ENCODE measurements around the gene SKAP2. TPM values are rescaled to one million over a fixed set of nuclear protein-coding genes. Genes with fewer than 3 reads are reported as not detected.
A peak's percentile ranks its signal among the peaks of the same experiment; 100 is the strongest.

Gene SKAP2
- total and polyA plus RNA-seq, 2 of the 13 experiments (the other 11 are each of a cell fraction or from before 2014, with no cell fraction given): 3.6 to 12.9 TPM

- TF ChIP-seq, protein P1, sequence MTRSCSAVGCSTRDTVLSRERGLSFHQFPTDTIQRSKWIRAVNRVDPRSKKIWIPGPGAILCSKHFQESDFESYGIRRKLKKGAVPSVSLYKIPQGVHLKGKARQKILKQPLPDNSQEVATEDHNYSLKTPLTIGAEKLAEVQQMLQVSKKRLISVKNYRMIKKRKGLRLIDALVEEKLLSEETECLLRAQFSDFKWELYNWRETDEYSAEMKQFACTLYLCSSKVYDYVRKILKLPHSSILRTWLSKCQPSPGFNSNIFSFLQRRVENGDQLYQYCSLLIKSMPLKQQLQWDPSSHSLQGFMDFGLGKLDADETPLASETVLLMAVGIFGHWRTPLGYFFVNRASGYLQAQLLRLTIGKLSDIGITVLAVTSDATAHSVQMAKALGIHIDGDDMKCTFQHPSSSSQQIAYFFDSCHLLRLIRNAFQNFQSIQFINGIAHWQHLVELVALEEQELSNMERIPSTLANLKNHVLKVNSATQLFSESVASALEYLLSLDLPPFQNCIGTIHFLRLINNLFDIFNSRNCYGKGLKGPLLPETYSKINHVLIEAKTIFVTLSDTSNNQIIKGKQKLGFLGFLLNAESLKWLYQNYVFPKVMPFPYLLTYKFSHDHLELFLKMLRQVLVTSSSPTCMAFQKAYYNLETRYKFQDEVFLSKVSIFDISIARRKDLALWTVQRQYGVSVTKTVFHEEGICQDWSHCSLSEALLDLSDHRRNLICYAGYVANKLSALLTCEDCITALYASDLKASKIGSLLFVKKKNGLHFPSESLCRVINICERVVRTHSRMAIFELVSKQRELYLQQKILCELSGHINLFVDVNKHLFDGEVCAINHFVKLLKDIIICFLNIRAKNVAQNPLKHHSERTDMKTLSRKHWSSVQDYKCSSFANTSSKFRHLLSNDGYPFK (CRISPR knock-in tag; IDR thresholded peaks at IDR 0.05; ENCODE audit: borderline replicate concordance): no peak
- TF ChIP-seq, protein P2, sequence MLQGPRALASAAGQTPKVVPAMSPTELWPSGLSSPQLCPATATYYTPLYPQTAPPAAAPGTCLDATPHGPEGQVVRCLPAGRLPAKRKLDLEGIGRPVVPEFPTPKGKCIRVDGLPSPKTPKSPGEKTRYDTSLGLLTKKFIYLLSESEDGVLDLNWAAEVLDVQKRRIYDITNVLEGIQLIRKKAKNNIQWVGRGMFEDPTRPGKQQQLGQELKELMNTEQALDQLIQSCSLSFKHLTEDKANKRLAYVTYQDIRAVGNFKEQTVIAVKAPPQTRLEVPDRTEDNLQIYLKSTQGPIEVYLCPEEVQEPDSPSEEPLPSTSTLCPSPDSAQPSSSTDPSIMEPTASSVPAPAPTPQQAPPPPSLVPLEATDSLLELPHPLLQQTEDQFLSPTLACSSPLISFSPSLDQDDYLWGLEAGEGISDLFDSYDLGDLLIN (CRISPR knock-in tag; IDR thresholded peaks at IDR 0.05; ENCODE audit: borderline replicate concordance): no peak
- TF ChIP-seq ZNF713 (CRISPR knock-in tag; IDR thresholded peaks at IDR 0.05): no peak
- peak; percentile 44 for TF ChIP-seq SAP130 (CRISPR knock-in tag; IDR thresholded peaks at IDR 0.05; ENCODE audit: low read depth)
- TF ChIP-seq GATAD2A (CRISPR knock-in tag; IDR thresholded peaks at IDR 0.05): 0 out of 2 replicates have a peak, but pooled peaks have one; percentile 19
- TF ChIP-seq, protein P3, sequence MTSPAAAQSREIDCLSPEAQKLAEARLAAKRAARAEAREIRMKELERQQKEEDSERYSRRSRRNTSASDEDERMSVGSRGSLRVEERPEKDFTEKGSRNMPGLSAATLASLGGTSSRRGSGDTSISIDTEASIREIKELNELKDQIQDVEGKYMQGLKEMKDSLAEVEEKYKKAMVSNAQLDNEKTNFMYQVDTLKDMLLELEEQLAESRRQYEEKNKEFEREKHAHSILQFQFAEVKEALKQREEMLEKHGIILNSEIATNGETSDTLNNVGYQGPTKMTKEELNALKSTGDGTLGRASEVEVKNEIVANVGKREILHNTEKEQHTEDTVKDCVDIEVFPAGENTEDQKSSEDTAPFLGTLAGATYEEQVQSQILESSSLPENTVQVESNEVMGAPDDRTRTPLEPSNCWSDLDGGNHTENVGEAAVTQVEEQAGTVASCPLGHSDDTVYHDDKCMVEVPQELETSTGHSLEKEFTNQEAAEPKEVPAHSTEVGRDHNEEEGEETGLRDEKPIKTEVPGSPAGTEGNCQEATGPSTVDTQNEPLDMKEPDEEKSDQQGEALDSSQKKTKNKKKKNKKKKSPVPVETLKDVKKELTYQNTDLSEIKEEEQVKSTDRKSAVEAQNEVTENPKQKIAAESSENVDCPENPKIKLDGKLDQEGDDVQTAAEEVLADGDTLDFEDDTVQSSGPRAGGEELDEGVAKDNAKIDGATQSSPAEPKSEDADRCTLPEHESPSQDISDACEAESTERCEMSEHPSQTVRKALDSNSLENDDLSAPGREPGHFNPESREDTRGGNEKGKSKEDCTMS (CRISPR knock-in tag; conservative IDR thresholded peaks at IDR 0.05): no peak
- TF ChIP-seq ELF3 (CRISPR knock-in tag; IDR thresholded peaks at IDR 0.05): peak; percentile 10; the same call in 1 of the 2 replicates
- TF ChIP-seq, protein P4, sequence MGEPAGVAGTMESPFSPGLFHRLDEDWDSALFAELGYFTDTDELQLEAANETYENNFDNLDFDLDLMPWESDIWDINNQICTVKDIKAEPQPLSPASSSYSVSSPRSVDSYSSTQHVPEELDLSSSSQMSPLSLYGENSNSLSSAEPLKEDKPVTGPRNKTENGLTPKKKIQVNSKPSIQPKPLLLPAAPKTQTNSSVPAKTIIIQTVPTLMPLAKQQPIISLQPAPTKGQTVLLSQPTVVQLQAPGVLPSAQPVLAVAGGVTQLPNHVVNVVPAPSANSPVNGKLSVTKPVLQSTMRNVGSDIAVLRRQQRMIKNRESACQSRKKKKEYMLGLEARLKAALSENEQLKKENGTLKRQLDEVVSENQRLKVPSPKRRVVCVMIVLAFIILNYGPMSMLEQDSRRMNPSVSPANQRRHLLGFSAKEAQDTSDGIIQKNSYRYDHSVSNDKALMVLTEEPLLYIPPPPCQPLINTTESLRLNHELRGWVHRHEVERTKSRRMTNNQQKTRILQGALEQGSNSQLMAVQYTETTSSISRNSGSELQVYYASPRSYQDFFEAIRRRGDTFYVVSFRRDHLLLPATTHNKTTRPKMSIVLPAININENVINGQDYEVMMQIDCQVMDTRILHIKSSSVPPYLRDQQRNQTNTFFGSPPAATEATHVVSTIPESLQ (CRISPR knock-in tag; conservative IDR thresholded peaks at IDR 0.05): no peak
- no peak for TF ChIP-seq ZNF598 (CRISPR knock-in tag; IDR thresholded peaks at IDR 0.05; ENCODE audit: borderline replicate concordance)
- TF ChIP-seq, protein P5, sequence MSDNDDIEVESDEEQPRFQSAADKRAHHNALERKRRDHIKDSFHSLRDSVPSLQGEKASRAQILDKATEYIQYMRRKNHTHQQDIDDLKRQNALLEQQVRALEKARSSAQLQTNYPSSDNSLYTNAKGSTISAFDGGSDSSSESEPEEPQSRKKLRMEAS (IDR thresholded peaks at IDR 0.05): peak; percentile 31; the same call in 1 of the 2 replicates
- TF ChIP-seq HNF4A (CRISPR knock-in tag; IDR thresholded peaks at IDR 0.05): peak; percentile 29; the same call in 1 of the 2 replicates
Observed at GRCh38 chr7:26688936-26689506, 175.4 kb downstream of the SKAP2 start (continued).
